Kidney (tissue), 14 donors: ENCODE results near the gene LIN37. TPM values are rescaled to one million over a fixed set of nuclear protein-coding genes. Genes with fewer than 3 reads are reported as not detected.

ENCODE experiments used
- DNase-seq, 5 donors: peaks; one replicate each; pipeline ENCODE4 v3.0.0-alpha.2; 2013 to 2020
- FAIRE-seq: peaks from 2 replicates; lab custom pipeline; 2012; peaks lifted over from hg19 to GRCh38; lab: Jason Lieb, UNC
- H3K27ac ChIP-seq, 2 donors: one replicate each; pipeline ENCODE4 v1.7.0; 2013; ENCODE audit warnings: low read depth in 2 of 2, low read length in 2 of 2, inconsistent platforms in 1 of 2
- H3K27me3 ChIP-seq: one replicate; pipeline ENCODE4 v1.7.1; 2013; ENCODE audit warnings: low read length, inconsistent platforms; ENCODE audit not compliant: control insufficient read depth, insufficient read depth
- H3K36me3 ChIP-seq, 3 donors: one replicate each; pipeline versions ENCODE4 v1.7.0 to v1.7.1; 2013; ENCODE audit warnings: low read length in 3 of 3, control low read depth in 1 of 3, inconsistent platforms in 1 of 3; ENCODE audit not compliant: insufficient read depth in 3 of 3, control insufficient read depth in 2 of 3
- H3K4me1 ChIP-seq, 3 donors: one replicate each; pipeline versions ENCODE4 v1.7.0 to v1.7.1; 2013; ENCODE audit warnings: low read length in 3 of 3, inconsistent platforms in 1 of 3, low read depth in 1 of 3; ENCODE audit not compliant: control insufficient read depth in 2 of 3, insufficient read depth in 2 of 3
- H3K4me3 ChIP-seq, 3 donors: one replicate each; pipeline versions ENCODE4 v1.7.0 to v1.8.1; 2013; ENCODE audit warnings: low read length in 3 of 3, control low read depth in 1 of 3, inconsistent platforms in 1 of 3
- H3K9ac ChIP-seq, 3 donors: one replicate each; pipeline versions ENCODE4 v1.7.0 to v1.7.1; 2013; ENCODE audit warnings: low read length in 3 of 3, control low read depth in 1 of 3, inconsistent platforms in 1 of 3
- H3K9me3 ChIP-seq, 3 donors: one replicate each; pipeline versions ENCODE4 v1.7.0 to v1.7.1; 2013; ENCODE audit warnings: low read length in 3 of 3, control low read depth in 1 of 3, inconsistent platforms in 1 of 3; ENCODE audit not compliant: control insufficient read depth in 2 of 3, insufficient read depth in 1 of 3
- intact Hi-C: fragments of 100-400 bp; cut with DNase I; formaldehyde crosslinking; loops from one replicate; pipeline ENCODE4 v1.11.1; 2022
- polyA plus RNA-seq: library from polyadenylated mRNA; stranded (reverse); fragments of 350-450 nt; fragmentation: Illumina TruSeq; extraction: RNeasy Lipid Tissue Mini Kit (QIAGEN cat#74804); gene quantifications from one replicate; pipeline ENCODE4 v1.2.3, GENCODE V29; 2014; ENCODE audit warnings: low read depth, low replicate concordance; ENCODE audit not compliant: insufficient read depth
- total RNA-seq: library from RNA; stranded (reverse); fragmentation: NEBNext Ultra II Directional; extraction: Animal tissue kit (Norgen Biotek cat#: 25700); gene quantifications from one replicate; pipeline ENCODE4 v1.2.1, GENCODE V29; 2021
- TF ChIP-seq, protein P1 (sequence below): IDR thresholded peaks from 3 replicates; pipeline ENCODE4 v1.5.1; 2012; ENCODE audit warnings: mild to moderate bottlenecking, moderate library complexity, borderline replicate concordance; ENCODE audit not compliant: insufficient read depth; ENCODE audit errors: extremely low read depth
- donor health status: control.
- donor health status: control.
- donor health status: control.
- donor health status: control.
- donor health status: control.
- donor health status: DM: yes; HTN: yes; CAD: no.
- donor health status: Normal renal cell carcinoma (clear cell type).

Gene LIN37
- total and polyA plus RNA-seq, 2 donors from 2014 or later: 11.2 to 11.4 TPM

GRCh38 chr19:35746087-35746462 is 2.3 kb upstream of the LIN37 start:
- H3K4me3 ChIP-seq: peak overlapping the region; percentile 94 to 99 (median 94)
- TF ChIP-seq, protein P1, sequence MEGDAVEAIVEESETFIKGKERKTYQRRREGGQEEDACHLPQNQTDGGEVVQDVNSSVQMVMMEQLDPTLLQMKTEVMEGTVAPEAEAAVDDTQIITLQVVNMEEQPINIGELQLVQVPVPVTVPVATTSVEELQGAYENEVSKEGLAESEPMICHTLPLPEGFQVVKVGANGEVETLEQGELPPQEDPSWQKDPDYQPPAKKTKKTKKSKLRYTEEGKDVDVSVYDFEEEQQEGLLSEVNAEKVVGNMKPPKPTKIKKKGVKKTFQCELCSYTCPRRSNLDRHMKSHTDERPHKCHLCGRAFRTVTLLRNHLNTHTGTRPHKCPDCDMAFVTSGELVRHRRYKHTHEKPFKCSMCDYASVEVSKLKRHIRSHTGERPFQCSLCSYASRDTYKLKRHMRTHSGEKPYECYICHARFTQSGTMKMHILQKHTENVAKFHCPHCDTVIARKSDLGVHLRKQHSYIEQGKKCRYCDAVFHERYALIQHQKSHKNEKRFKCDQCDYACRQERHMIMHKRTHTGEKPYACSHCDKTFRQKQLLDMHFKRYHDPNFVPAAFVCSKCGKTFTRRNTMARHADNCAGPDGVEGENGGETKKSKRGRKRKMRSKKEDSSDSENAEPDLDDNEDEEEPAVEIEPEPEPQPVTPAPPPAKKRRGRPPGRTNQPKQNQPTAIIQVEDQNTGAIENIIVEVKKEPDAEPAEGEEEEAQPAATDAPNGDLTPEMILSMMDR: no peak
- no peak for DNase-seq
- H3K9me3 ChIP-seq: no peaks in the 10 kb centered on the region
- peak overlapping the region; percentile 63 to 98 (median 77) for H3K9ac ChIP-seq
- peaks cover 2 to 18% (median 9%) of the 10 kb centered on the region in 3 donors for H3K4me1 ChIP-seq
- H3K27me3 ChIP-seq: no peaks in the 10 kb centered on the region
- intact Hi-C loops: no loop called here
- no peak for FAIRE-seq
- no peaks in the 10 kb centered on the region for H3K36me3 ChIP-seq
- H3K27ac ChIP-seq: peak overlapping the region in 1 of 2 donors; percentile 79

GRCh38 chr19:35746531-35746930 is 1.8 kb upstream of the LIN37 start:
- Histone ChIP-seq H3K4me3 (peak overlapping the region in 2 of 3 donors; percentile 94 to 99), H3K4me1 (peaks cover 2 to 18% (median 9%) of the 10 kb centered on the region in 3 donors)

GRCh38 chr19:35750167-35750566 is 1.8 kb downstream of the LIN37 start:
- H3K27ac ChIP-seq: no peak overlapping the region
- no peak overlapping the region for H3K9ac ChIP-seq
- peaks cover 2 to 13% (median 9%) of the 10 kb centered on the region in 3 donors for H3K4me1 ChIP-seq
- H3K27me3 ChIP-seq: no peaks in the 10 kb centered on the region
- DNase-seq (no peak), FAIRE-seq (no peak)
- TF ChIP-seq, protein P1: no peak
- peaks cover 0 to 22% (median 10%) of the 10 kb centered on the region in 3 donors for H3K36me3 ChIP-seq
- H3K9me3 ChIP-seq: no peaks in the 10 kb centered on the region
- no peak overlapping the region for H3K4me3 ChIP-seq
- intact Hi-C loops: no loop called here

More at GRCh38 chr19:35746531-35746930, 1.8 kb upstream of the LIN37 start:
- intact Hi-C loops: no loop called here
- H3K27me3 ChIP-seq: no peaks in the 10 kb centered on the region
- H3K9me3 ChIP-seq: no peaks in the 10 kb centered on the region
- no peaks in the 10 kb centered on the region for H3K36me3 ChIP-seq
- TF ChIP-seq, protein P1: no peak
- H3K9ac ChIP-seq: no peak overlapping the region
- FAIRE-seq: no peak
- no peak overlapping the region for H3K27ac ChIP-seq
- DNase-seq: no peak
